ENCODE data around the gene DIPK1A. TPM values are rescaled to one million over a fixed set of nuclear protein-coding genes. Genes with fewer than 3 reads are reported as not detected.

The DIPK1A gene
- total and polyA plus RNA-seq, 2 donors (not counting 1 experiment from before 2014, with no cell fraction given), result 19.7 to 85.7 TPM

DNA sequence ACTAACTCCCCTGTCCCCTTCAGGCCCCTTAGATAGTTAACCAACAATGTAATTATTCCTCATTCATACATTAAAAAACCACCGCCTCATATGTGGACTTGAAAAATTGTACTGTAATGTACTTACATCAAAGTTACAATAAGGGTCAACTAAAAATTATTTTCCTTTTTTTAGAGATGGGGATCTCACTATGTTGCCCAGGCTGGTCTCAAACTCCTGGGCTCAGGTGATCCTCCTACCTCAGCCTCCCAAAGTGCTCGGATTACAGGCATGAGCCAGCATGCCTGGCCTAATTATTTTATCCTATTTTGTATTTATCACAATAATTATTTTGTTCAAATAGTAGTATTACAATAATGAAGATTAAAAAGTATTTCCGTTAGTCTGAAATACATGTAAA, 116.8 kb downstream of the DIPK1A start:
- no peak overlapping the region for H2AFZ ChIP-seq (ENCODE audit: low read length)
- TF ChIP-seq EZH2 (IDR thresholded peaks at IDR 0.05; ENCODE audit: low read length, missing control alignments), result no peak
- TF ChIP-seq, protein P1, sequence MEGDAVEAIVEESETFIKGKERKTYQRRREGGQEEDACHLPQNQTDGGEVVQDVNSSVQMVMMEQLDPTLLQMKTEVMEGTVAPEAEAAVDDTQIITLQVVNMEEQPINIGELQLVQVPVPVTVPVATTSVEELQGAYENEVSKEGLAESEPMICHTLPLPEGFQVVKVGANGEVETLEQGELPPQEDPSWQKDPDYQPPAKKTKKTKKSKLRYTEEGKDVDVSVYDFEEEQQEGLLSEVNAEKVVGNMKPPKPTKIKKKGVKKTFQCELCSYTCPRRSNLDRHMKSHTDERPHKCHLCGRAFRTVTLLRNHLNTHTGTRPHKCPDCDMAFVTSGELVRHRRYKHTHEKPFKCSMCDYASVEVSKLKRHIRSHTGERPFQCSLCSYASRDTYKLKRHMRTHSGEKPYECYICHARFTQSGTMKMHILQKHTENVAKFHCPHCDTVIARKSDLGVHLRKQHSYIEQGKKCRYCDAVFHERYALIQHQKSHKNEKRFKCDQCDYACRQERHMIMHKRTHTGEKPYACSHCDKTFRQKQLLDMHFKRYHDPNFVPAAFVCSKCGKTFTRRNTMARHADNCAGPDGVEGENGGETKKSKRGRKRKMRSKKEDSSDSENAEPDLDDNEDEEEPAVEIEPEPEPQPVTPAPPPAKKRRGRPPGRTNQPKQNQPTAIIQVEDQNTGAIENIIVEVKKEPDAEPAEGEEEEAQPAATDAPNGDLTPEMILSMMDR (conservative IDR thresholded peaks at IDR 0.05 in 1 of 2, IDR thresholded peaks at IDR 0.05 in 1 of 2; ENCODE audit: low read depth in 1 of 2, low read length in 2 of 2), result no peak
- peaks cover 12% of the 10 kb centered on the region for H3K36me3 ChIP-seq (ENCODE audit: control insufficient read depth, insufficient read depth, low read length)
- no peaks in the 10 kb centered on the region for H3K4me1 ChIP-seq (ENCODE audit: control insufficient read depth, extremely low read depth, insufficient read depth, low read length)
- no peaks in the 10 kb centered on the region for H3K9me3 ChIP-seq (ENCODE audit: control insufficient read depth, insufficient read depth, low read depth, low read length)
- H3K4me2 ChIP-seq (ENCODE audit: extremely low read depth, insufficient read depth, low read length), result no peak overlapping the region
- no peak for DNase-seq (ENCODE audit: low read depth in 2 of 2)
- H3K27ac ChIP-seq (ENCODE audit: insufficient read depth, low read length), result no peak overlapping the region
- H3K9ac ChIP-seq (ENCODE audit: insufficient read depth, low read length), result no peak overlapping the region
- peaks cover 15% of the 10 kb centered on the region for H3K79me2 ChIP-seq (ENCODE audit: control insufficient read depth, insufficient read depth, low read length)
- H4K20me1 ChIP-seq (ENCODE audit: control insufficient read depth, extremely low read depth, insufficient read depth, low read length), result no peaks in the 10 kb centered on the region
- no peak overlapping the region for H3K4me3 ChIP-seq (replicated peaks in 1 of 4; ENCODE audit: control extremely low read depth in 1 of 4, insufficient read depth in 1 of 4, low read depth in 3 of 4, low read length in 4 of 4)
- no peaks in the 10 kb centered on the region for H3K27me3 ChIP-seq (ENCODE audit: control insufficient read depth, insufficient read depth, low read length)

DNA sequence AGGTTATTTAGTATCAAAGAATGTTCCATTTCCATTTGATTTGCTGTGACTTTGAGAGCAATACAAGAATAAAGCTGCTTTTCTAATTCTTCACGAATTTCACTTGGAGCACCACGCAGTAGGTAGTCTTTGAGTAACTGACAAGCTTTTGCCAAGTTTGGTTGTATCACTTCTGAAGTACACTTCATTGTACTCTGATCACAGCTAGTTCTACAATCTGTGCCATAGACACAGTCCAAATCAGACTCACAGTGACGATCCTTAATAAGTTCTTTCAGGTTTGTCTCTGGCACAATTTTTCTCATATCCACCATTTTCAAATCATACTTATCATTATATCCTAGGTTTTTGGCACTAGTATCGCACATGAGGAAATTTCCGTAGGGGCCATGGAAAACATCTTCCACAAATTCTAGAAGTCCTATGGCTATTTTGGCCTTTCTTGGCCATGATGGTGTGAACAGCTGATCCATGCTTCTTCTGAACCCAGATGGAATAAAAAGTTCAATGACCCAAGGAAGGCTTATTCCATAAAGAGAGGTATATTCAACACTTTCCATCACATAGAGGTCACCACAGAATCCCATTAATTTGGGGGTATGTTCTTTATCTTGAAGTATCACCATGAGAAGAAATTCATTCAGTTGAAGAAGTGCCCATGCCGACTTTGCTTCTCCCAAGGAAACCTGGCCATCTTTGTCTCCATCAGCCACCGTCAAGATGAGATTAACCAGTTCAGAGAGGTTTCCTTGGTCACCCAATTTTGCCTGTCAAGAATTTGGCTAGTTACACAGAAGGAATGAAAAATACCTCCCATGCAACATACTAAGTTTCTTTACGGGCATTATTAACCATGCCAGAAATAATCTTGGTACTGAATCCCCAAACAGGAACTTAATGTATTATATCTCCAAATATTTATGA, 117.6 kb downstream of the DIPK1A start:
- H3K4me3 ChIP-seq (replicated peaks in 1 of 4; ENCODE audit: control extremely low read depth in 1 of 4, insufficient read depth in 1 of 4, low read depth in 3 of 4, low read length in 4 of 4), result no peak overlapping the region
- no peak overlapping the region for H3K27ac ChIP-seq (ENCODE audit: insufficient read depth, low read length)
- H4K20me1 ChIP-seq (ENCODE audit: control insufficient read depth, extremely low read depth, insufficient read depth, low read length), result no peaks in the 10 kb centered on the region
- no peak overlapping the region for H2AFZ ChIP-seq (ENCODE audit: low read length)
- no peak for DNase-seq (ENCODE audit: low read depth in 2 of 2)
- peaks cover 22% of the 10 kb centered on the region for H3K79me2 ChIP-seq (ENCODE audit: control insufficient read depth, insufficient read depth, low read length)
- TF ChIP-seq EZH2 (IDR thresholded peaks at IDR 0.05; ENCODE audit: low read length, missing control alignments), result no peak
- TF ChIP-seq, protein P1 (conservative IDR thresholded peaks at IDR 0.05 in 1 of 2, IDR thresholded peaks at IDR 0.05 in 1 of 2; ENCODE audit: low read depth in 1 of 2, low read length in 2 of 2), result no peak
- H3K36me3 ChIP-seq (ENCODE audit: control insufficient read depth, insufficient read depth, low read length), result peaks cover 12% of the 10 kb centered on the region
- no peak overlapping the region for H3K9ac ChIP-seq (ENCODE audit: insufficient read depth, low read length)
- H3K4me2 ChIP-seq (ENCODE audit: extremely low read depth, insufficient read depth, low read length), result no peak overlapping the region
- H3K27me3 ChIP-seq (ENCODE audit: control insufficient read depth, insufficient read depth, low read length), result no peaks in the 10 kb centered on the region
- H3K4me1 ChIP-seq (ENCODE audit: control insufficient read depth, extremely low read depth, insufficient read depth, low read length), result no peaks in the 10 kb centered on the region
- H3K9me3 ChIP-seq (ENCODE audit: control insufficient read depth, insufficient read depth, low read depth, low read length), result no peaks in the 10 kb centered on the region

DNA sequence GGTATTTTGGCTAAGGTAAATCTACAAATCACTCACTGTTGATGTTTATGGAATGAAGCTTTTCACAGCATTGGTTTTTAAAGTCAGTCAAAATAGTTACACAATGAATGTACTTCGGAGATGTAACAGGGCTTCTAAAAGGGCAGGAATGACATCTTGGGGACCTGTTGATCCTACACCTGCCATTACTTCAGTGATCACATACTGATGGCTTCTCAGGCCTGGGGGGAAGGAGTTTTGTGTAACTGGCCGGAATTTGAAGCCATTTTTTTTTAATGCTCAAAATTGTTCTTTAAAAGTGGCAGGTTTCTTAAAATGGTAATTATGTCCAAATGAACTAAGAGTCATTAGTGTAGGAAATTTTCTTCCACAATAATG, 118.2 kb downstream of the DIPK1A start:
- H3K9ac ChIP-seq (ENCODE audit: insufficient read depth, low read length), result no peak overlapping the region
- no peak overlapping the region for H3K4me3 ChIP-seq (replicated peaks in 1 of 4; ENCODE audit: control extremely low read depth in 1 of 4, insufficient read depth in 1 of 4, low read depth in 3 of 4, low read length in 4 of 4)
- no peak overlapping the region for H3K27ac ChIP-seq (ENCODE audit: insufficient read depth, low read length)
- DNase-seq (ENCODE audit: low read depth in 2 of 2), result no peak
- no peaks in the 10 kb centered on the region for H3K27me3 ChIP-seq (ENCODE audit: control insufficient read depth, insufficient read depth, low read length)
- no peaks in the 10 kb centered on the region for H3K4me1 ChIP-seq (ENCODE audit: control insufficient read depth, extremely low read depth, insufficient read depth, low read length)
- no peak overlapping the region for H2AFZ ChIP-seq (ENCODE audit: low read length)
- H3K4me2 ChIP-seq (ENCODE audit: extremely low read depth, insufficient read depth, low read length), result no peak overlapping the region
- no peak for TF ChIP-seq EZH2 (IDR thresholded peaks at IDR 0.05; ENCODE audit: low read length, missing control alignments)
- TF ChIP-seq, protein P1 (conservative IDR thresholded peaks at IDR 0.05 in 1 of 2, IDR thresholded peaks at IDR 0.05 in 1 of 2; ENCODE audit: low read depth in 1 of 2, low read length in 2 of 2), result no peak
- peaks cover 28% of the 10 kb centered on the region for H3K79me2 ChIP-seq (ENCODE audit: control insufficient read depth, insufficient read depth, low read length)
- H3K36me3 ChIP-seq (ENCODE audit: control insufficient read depth, insufficient read depth, low read length), result peaks cover 12% of the 10 kb centered on the region
- no peaks in the 10 kb centered on the region for H3K9me3 ChIP-seq (ENCODE audit: control insufficient read depth, insufficient read depth, low read depth, low read length)
- H4K20me1 ChIP-seq (ENCODE audit: control insufficient read depth, extremely low read depth, insufficient read depth, low read length), result no peaks in the 10 kb centered on the region

Measured in fibroblast of lung (primary cell).